Measurements from ENCODE around the gene RPUSD3. TPM values are rescaled to one million over a fixed set of nuclear protein-coding genes. Genes with fewer than 3 reads are reported as not detected.
A peak's percentile ranks its signal among the peaks of the same experiment; 100 is the strongest.

Gene RPUSD3
- total RNA-seq, 1 experiment from 2014 or later = 53.2 TPM

DNA sequence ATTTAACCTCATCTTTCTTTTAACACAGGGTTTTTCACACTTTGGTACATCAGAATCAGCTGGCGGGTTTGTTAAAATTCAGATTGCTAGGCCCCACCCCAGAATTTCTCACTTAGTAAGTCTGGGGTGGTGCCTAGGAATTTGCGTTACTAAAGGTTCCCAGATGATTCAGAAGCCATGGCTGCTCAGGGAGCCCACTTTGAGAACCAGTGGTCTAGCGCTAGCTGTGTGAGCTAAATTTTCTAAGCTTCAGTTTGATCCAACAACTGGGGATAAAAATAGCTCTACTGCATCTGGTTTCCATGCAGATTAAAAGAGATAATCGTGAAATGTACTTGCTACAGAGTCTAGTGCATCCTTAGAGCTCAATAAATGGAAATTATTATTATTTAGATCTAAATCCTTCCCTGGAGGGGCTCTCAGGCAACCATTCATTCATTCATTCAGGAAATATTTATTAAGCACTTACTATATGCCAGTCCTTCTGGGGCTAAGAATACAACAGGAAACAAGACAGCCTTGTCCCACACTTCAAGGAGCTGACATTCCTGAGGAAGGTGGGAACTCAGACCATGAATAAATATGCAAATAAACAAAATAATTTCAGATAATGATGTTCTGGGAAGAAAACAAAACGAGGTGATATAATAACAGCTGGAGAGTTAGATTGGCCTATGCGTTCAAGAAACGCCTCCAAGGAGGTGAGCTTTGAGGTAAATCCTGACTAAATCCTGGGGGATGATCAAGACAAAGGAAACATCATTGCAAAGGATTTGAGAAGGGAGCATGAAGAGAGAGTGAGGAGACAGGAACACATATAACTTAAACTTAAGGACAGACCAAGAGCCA is 40.1 kb upstream of the RPUSD3 start:
- ChIA-PET CTCF (interaction anchor here (0.7 kb wide), 2 partner anchors 15 to 49 kb away, joined by 4 to 19 read pairs; no protein-coding TSS in a partner anchor), POLR2A (ENCODE audit: unreplicated experiment) (interaction anchor here (0.6 to 0.7 kb wide), 2 partner anchors 20 to 32 kb away, joined by 3 to 9 read pairs; no protein-coding TSS in a partner anchor)
- Histone ChIP-seq H3K9me3 (ENCODE audit: insufficient read depth, low read depth) (no peaks in the 10 kb centered on the region), H3K4me1 (replicated peaks; ENCODE audit: insufficient read depth) (peaks cover 35% of the 10 kb centered on the region), H3K27ac (peak overlapping the region; percentile 93), H3K4me2 (peak overlapping the region; percentile 73), H3F3A (ENCODE audit: insufficient read depth, low read depth) (peaks cover 24% of the 10 kb centered on the region), H3K9me2 (ENCODE audit: insufficient read depth) (no peaks in the 10 kb centered on the region), H3K79me2 (ENCODE audit: low read depth) (no peaks in the 10 kb centered on the region), H3K4me3 (peak overlapping the region; percentile 22; the same call in 1 of the 2 replicates), H4K20me1 (ENCODE audit: insufficient read depth) (no peaks in the 10 kb centered on the region), H2AFZ (no peak overlapping the region), H3K36me3 (ENCODE audit: low read depth) (no peaks in the 10 kb centered on the region), H3K27me3 (ENCODE audit: insufficient read depth, low read depth) (no peaks in the 10 kb centered on the region)
- no peak for TF ChIP-seq CTCF (conservative IDR thresholded peaks at IDR 0.05)
- intact Hi-C loops (cut with micrococcal nuclease; ENCODE audit: unreplicated experiment) = loop anchor here (2.0 kb wide), 1 partner anchor 39 kb away; the partner anchor contains the start of gene RPUSD3
- TSS peak; percentile 90 for BruUV-seq (replicated peaks)
- DNase-seq = no peak

DNA sequence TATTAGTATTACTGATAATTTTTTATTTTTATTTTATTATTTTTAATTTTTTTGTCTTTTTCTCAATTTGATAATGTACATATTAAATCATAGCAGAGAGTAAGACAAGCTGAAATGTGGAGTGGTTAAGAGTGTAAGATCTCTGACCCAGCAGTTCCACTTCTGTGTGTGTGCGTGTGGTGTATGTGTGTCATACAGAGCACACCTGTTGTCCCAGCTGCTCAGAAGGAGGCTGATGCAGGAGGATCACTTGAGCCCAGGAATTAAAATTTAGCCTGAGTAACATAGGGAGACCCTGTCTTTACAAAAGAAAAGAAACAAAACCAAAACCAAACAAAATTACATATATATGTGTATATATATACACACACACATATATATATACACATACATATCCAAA is 37.6 kb upstream of the RPUSD3 start:
- Histone ChIP-seq H3K4me2 (no peak overlapping the region), H3K4me1 (replicated peaks; ENCODE audit: insufficient read depth) (peaks cover 43% of the 10 kb centered on the region), H3K79me2 (ENCODE audit: low read depth) (no peaks in the 10 kb centered on the region), H3F3A (ENCODE audit: insufficient read depth, low read depth) (peaks cover 24% of the 10 kb centered on the region), H3K27me3 (ENCODE audit: insufficient read depth, low read depth) (no peaks in the 10 kb centered on the region), H3K27ac (no peak overlapping the region), H4K20me1 (ENCODE audit: insufficient read depth) (no peaks in the 10 kb centered on the region), H3K4me3 (no peak overlapping the region), H3K9me3 (ENCODE audit: insufficient read depth, low read depth) (no peaks in the 10 kb centered on the region), H2AFZ (no peak overlapping the region), H3K9me2 (ENCODE audit: insufficient read depth) (no peaks in the 10 kb centered on the region), H3K36me3 (ENCODE audit: low read depth) (no peaks in the 10 kb centered on the region)
- DNase-seq = no peak
- no peak for TF ChIP-seq CTCF (conservative IDR thresholded peaks at IDR 0.05)
- TF ChIP-seq EZH2 (IDR thresholded peaks at IDR 0.05; ENCODE audit: low read depth) = no peak
- POLR2A ChIA-PET (ENCODE audit: unreplicated experiment) = no interaction called here
- CTCF ChIA-PET = no interaction called here
- BruUV-seq (replicated peaks) = no TSS peak
- intact Hi-C loops (cut with micrococcal nuclease; ENCODE audit: unreplicated experiment) = no loop called here

- no peaks in the 10 kb centered on the region for H3K9me3 ChIP-seq (ENCODE audit: insufficient read depth, low read depth)
- peaks cover 28% of the 10 kb centered on the region for H3F3A ChIP-seq (ENCODE audit: insufficient read depth, low read depth)
- CTCF ChIA-PET = interaction anchor here (0.5 kb wide), 1 partner anchor 30 kb away, joined by 3 read pairs; no protein-coding TSS in a partner anchor
- intact Hi-C loops (cut with micrococcal nuclease; ENCODE audit: unreplicated experiment) = no loop called here
- no TSS peak for BruUV-seq (replicated peaks)
- H3K4me1 ChIP-seq (replicated peaks; ENCODE audit: insufficient read depth) = peaks cover 44% of the 10 kb centered on the region
- H3K9me2 ChIP-seq (ENCODE audit: insufficient read depth) = no peaks in the 10 kb centered on the region
- peak within 1 kb of the TSS; percentile 29 for H3K4me2 ChIP-seq
- H2AFZ ChIP-seq = no peak within 1 kb of the TSS
- H3K36me3 ChIP-seq (ENCODE audit: low read depth) = no peaks in the 10 kb centered on the region
- no peak within 1 kb of the TSS for H3K27ac ChIP-seq
- POLR2A ChIA-PET (ENCODE audit: unreplicated experiment) = interaction anchor here (0.6 kb wide), 2 partner anchors 10 to 885 kb away, joined by 3 to 13 read pairs; no protein-coding TSS in a partner anchor
- H3K4me3 ChIP-seq = no peak within 1 kb of the TSS
- no peaks in the 10 kb centered on the region for H3K79me2 ChIP-seq (ENCODE audit: low read depth)
- no peak for DNase-seq
- TF ChIP-seq EZH2 (IDR thresholded peaks at IDR 0.05; ENCODE audit: low read depth) (no peak), CTCF (conservative IDR thresholded peaks at IDR 0.05) (no peak)
- no peaks in the 10 kb centered on the region for H4K20me1 ChIP-seq (ENCODE audit: insufficient read depth)
- no peaks in the 10 kb centered on the region for H3K27me3 ChIP-seq (ENCODE audit: insufficient read depth, low read depth)
These were observed 36.2 kb upstream of the RPUSD3 start, which contains the start of gene CIDEC for GRCh38 chr3:9879830-9880549. Gene CIDEC, minus strand, starts transcription at chr3:9880253. Its CDS starts 1,767 bp downstream, at chr3:9878486.
